H1 (cell line): ENCODE results near the gene FAM170B. TPM values are rescaled to one million over a fixed set of nuclear protein-coding genes. Genes with fewer than 3 reads are reported as not detected.

Experiments
- EP300 ChIP-seq, 2 experiments: IDR thresholded peaks; 1 replicate in 1 of 2; 2 replicates in 1 of 2; pipeline ENCODE4 v1.6.1; 2011 to 2012; ENCODE audit warnings: low read depth in 2 of 2, low read length in 2 of 2, mild to moderate bottlenecking in 2 of 2, borderline replicate concordance in 1 of 2, inconsistent platforms in 1 of 2, moderate library complexity in 1 of 2
- FOSL1 ChIP-seq: IDR thresholded peaks from 2 replicates; pipeline ENCODE4 v1.6.1; 2011; ENCODE audit warnings: mild to moderate bottlenecking, low read depth, low read length, moderate library complexity; ENCODE audit not compliant: insufficient read depth
- HDAC6 ChIP-seq: IDR thresholded peaks from one replicate; pipeline ENCODE4 v1.7.1; 2012; ENCODE audit warnings: low read depth, mild to moderate bottlenecking, inconsistent platforms, low read length, moderate library complexity
- JUN ChIP-seq: IDR thresholded peaks from 2 replicates; pipeline ENCODE4 v1.6.1; 2011; ENCODE audit warnings: low read depth, mild to moderate bottlenecking, improper control_type of control experiment, low read length
- SAP30 ChIP-seq: fragments of 300-600 bp; sonication (generic); IDR thresholded peaks from 2 replicates; pipeline ENCODE4 v1.7.1; 2012; ENCODE audit warnings: low read length, moderate library complexity, mild to moderate bottlenecking, inconsistent platforms; ENCODE audit not compliant: insufficient read depth, insufficient replicate concordance
- TEAD4 ChIP-seq: IDR thresholded peaks from 2 replicates; pipeline ENCODE4 v1.6.1; 2012; ENCODE audit warnings: low read depth, low read length, inconsistent platforms, mixed read lengths
- USF2 ChIP-seq: IDR thresholded peaks from 2 replicates; pipeline ENCODE4 v1.6.1; 2011; ENCODE audit warnings: low read length, improper control_type of control experiment
- polyA plus RNA-seq, 7 experiments: library from polyadenylated mRNA; depleted of rRNA in 3 of 7; stranded (reverse) in 5 of 7; unstranded in 2 of 7; fragments of >200 nt in 5 of 7; fragments of 200-250 nt in 2 of 7; gene quantifications; 1 replicate in 5 of 7; 2 replicates in 1 of 7; 4 replicates in 1 of 7; pipeline versions ENCODE4 v1.2.1 to v1.2.3, GENCODE V29; 2011 to 2013; ENCODE audit warnings: missing spikeins in 2 of 7, mixed read lengths in 2 of 7
- total RNA-seq: library from RNA; stranded (reverse); fragmentation: NEBNext Ultra II Directional; extraction: Animal tissue kit (Norgen Biotek cat#: 25700); gene quantifications from 2 replicates; pipeline ENCODE4 v1.2.1, GENCODE V29; 2021

Gene FAM170B
- total and polyA plus RNA-seq, 2 of the 8 experiments (the other 6 are each of a cell fraction or from before 2014, with no cell fraction given): not detected

DNA sequence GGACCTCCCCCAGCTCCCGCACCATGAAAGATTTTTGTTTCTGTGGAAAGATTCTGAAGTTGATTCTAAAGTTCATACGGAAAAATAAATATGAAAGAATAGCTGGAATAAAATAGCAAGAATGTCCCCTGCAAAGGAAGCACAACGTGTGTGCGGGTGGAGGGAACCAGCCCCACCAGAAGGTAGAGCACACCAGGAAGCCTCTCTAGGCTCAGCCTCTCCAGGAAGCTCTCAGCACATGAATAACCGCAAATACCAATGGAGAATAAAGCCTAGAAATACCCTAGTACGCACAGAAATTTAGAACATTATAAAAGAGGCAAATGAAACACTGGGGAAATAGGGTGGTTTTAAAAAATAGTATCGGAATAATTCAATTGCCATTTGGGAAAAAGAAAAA lies 24.6 kb upstream of the FAM170B start (continued):
- TF ChIP-seq SAP30 (no peak), TEAD4 (no peak), USF2 (no peak), HDAC6 (no peak), FOSL1 (no peak), EP300 (IDR thresholded peaks at IDR 0.05; ENCODE audit: borderline replicate concordance in 1 of 2, low read depth in 2 of 2, low read length in 2 of 2) (no peak), JUN (no peak)
